A549 (cell line): ENCODE results near the gene ERICH6. TPM values are rescaled to one million over a fixed set of nuclear protein-coding genes. Genes with fewer than 3 reads are reported as not detected.
"Not testable (repeated sequence)": the region's sequence is repeated elsewhere in the genome, so short reads cannot be mapped to it uniquely, and the experiment has no call there.

Experiments
- ATAC-seq, 2 experiments: fragments of 200-7000 bp in 1 of 2; fragments of >200 bp in 1 of 2; cut with Nextera tagmentation in 1 of 2; cut with Tn5 transposase in 1 of 2; 3 replicates each; pipeline versions ENCODE4 v1.8.0 to v1.9.1; 2018 to 2020; ENCODE audit warnings: mild to moderate bottlenecking in 1 of 2, moderate library complexity in 1 of 2
- CTCF ChIA-PET: fragments of 300-600 bp; sonication (Branson Sonifier 250); formaldehyde crosslinking; extraction: SDS; loops from one replicate; lab custom pipeline; 2021; ENCODE audit warnings: antibody characterized with exemption, inconsistent platforms; lab: Yijun Ruan, JAX
- POLR2A ChIA-PET: fragments of 350-600 bp; formaldehyde crosslinking; extraction: SDS; loops from one replicate; lab custom pipeline; 2021; ENCODE audit warnings: antibody characterized with exemption, inconsistent platforms; lab: Yijun Ruan, JAX
- DNase-seq, 2 experiments: peaks; one replicate each; pipeline versions ENCODE4 v3.0.0 to v3.0.0-alpha.2; 2011 to 2016; ENCODE audit warnings: low read depth in 1 of 2, low spot score in 1 of 2
- FAIRE-seq: peaks from 2 replicates; lab custom pipeline; 2011; peaks lifted over from hg19 to GRCh38; lab: Jason Lieb, UNC
- H3K27ac ChIP-seq, 2 experiments: fragments of >200 bp; sonication (Bioruptor Twin); formaldehyde crosslinking; 3 replicates each; pipeline ENCODE4 v1.5.1; 2016 to 2017
- H3K4me1 ChIP-seq: fragments of >200 bp; sonication (Bioruptor Twin); formaldehyde crosslinking; 3 replicates; pipeline ENCODE4 v1.6.1; 2016
- H3K4me2 ChIP-seq: fragments of >200 bp; sonication (Bioruptor Twin); formaldehyde crosslinking; 3 replicates; pipeline ENCODE4 v1.6.1; 2016
- H3K4me3 ChIP-seq: fragments of >200 bp; sonication (Bioruptor Twin); formaldehyde crosslinking; 3 replicates; pipeline ENCODE4 v1.5.1; 2016
- H3K9me3 ChIP-seq: fragments of >200 bp; sonication (Bioruptor Twin); formaldehyde crosslinking; 3 replicates; pipeline ENCODE4 v1.6.1; 2016
- CEBPB ChIP-seq, 2 experiments: fragments of >200 bp in 1 of 2; sonication (Bioruptor Twin) in 1 of 2; formaldehyde crosslinking in 1 of 2; IDR thresholded peaks; 2 replicates each; pipeline ENCODE4 v1.6.1; 2012 to 2016
- CHD2 ChIP-seq: fragments of 150-350 bp; IDR thresholded peaks from 2 replicates; pipeline ENCODE4 v1.6.1; 2014; ENCODE audit warnings: low read length; ENCODE audit not compliant: partially characterized antibody
- EHMT2 ChIP-seq: fragments of 200-600 bp; sonication (generic); IDR thresholded peaks from 2 replicates; pipeline ENCODE4 v1.6.1; 2016; ENCODE audit warnings: antibody characterized with exemption, low read depth, mild to moderate bottlenecking, moderate library complexity
- EP300 ChIP-seq, 2 experiments: fragments of >200 bp; sonication (Bioruptor Twin); formaldehyde crosslinking; IDR thresholded peaks; 2 replicates in 1 of 2; 3 replicates in 1 of 2; pipeline ENCODE4 v1.6.1; 2016 to 2017
- GATA3 ChIP-seq: IDR thresholded peaks from 2 replicates; pipeline ENCODE4 v1.6.1; 2012; ENCODE audit warnings: borderline replicate concordance
- HDAC2 ChIP-seq: fragments of 200-600 bp; sonication (generic); IDR thresholded peaks from 2 replicates; pipeline ENCODE4 v1.6.1; 2016
- HES2 ChIP-seq: fragments of >200 bp; sonication (Bioruptor Twin); formaldehyde crosslinking; IDR thresholded peaks from 2 replicates; pipeline ENCODE4 v1.6.1; 2016
- HMGXB4 ChIP-seq: fragments of 250-450 bp; sonication (Bioruptor Pico); IDR thresholded peaks from 2 replicates; pipeline ENCODE4 v1.5.0; 2021; ENCODE audit warnings: mild to moderate bottlenecking, moderate library complexity, borderline replicate concordance
- HOXA7 ChIP-seq: fragments of 250-450 bp; sonication (Bioruptor Pico); IDR thresholded peaks from 2 replicates; pipeline ENCODE4 v1.5.0; 2020; ENCODE audit warnings: mild to moderate bottlenecking, moderate library complexity
- MAX ChIP-seq: IDR thresholded peaks from 2 replicates; pipeline ENCODE4 v1.6.1; 2012
- MYC ChIP-seq: IDR thresholded peaks from 2 replicates; pipeline ENCODE4 v1.6.1; 2012; ENCODE audit warnings: mild to moderate bottlenecking, inconsistent platforms, low read length, improper control_type of control experiment, borderline replicate concordance
- NR3C1 ChIP-seq: fragments of >200 bp; sonication (Bioruptor Twin); formaldehyde crosslinking; IDR thresholded peaks from 3 replicates; pipeline ENCODE4 v1.6.1; 2017
- RCOR1 ChIP-seq: fragments of 150-350 bp; IDR thresholded peaks from 2 replicates; pipeline ENCODE4 v1.6.1; 2014; ENCODE audit warnings: antibody characterized with exemption, low read length, low read depth
- REST ChIP-seq: fragments of 200-600 bp; sonication (generic); IDR thresholded peaks from 2 replicates; pipeline ENCODE4 v1.6.1; 2016; ENCODE audit warnings: antibody characterized with exemption, mild to moderate bottlenecking, moderate library complexity
- RNF2 ChIP-seq: fragments of 200-600 bp; sonication (generic); IDR thresholded peaks from 2 replicates; pipeline ENCODE4 v1.6.1; 2016; ENCODE audit warnings: low read depth, mild to moderate bottlenecking, antibody characterized with exemption, moderate library complexity, borderline replicate concordance
- TFCP2L1 ChIP-seq: fragments of 250-450 bp; sonication (Bioruptor Pico); IDR thresholded peaks from 2 replicates; pipeline ENCODE4 v1.5.0; 2021; ENCODE audit warnings: mild to moderate bottlenecking
- ZC3H11A ChIP-seq: fragments of 450-650 bp; IDR thresholded peaks from 2 replicates; pipeline ENCODE4 v1.6.1; 2014; ENCODE audit warnings: antibody characterized with exemption, mild to moderate bottlenecking
- ZFP36 ChIP-seq: fragments of 450-650 bp; IDR thresholded peaks from 2 replicates; pipeline ENCODE4 v1.6.1; 2014; ENCODE audit warnings: borderline replicate concordance; ENCODE audit not compliant: partially characterized antibody
- WGBS: methylation state at CpG from one replicate; pipeline ENCODE4 v1.1.6; 2017; ENCODE audit errors: missing lambda C conversion rate; 5-methylcytosine and 5-hydroxymethylcytosine counted together
- polyA plus RNA-seq, 4 experiments: library from polyadenylated mRNA; depleted of rRNA in 3 of 4; stranded (reverse); fragments of >200 nt; fragmentation: RNase III in 1 of 4; extraction: RNeasy Plus Mini Kit Qiagen cat#74134 plus additional on column Dnase treatment in 1 of 4; gene quantifications; 2 replicates in 3 of 4; 3 replicates in 1 of 4; pipeline ENCODE4 v1.2.3, GENCODE V29; 2011 to 2017

ERICH6 gene
- polyA plus RNA-seq, 2 of the 4 experiments (the other 2 are of a cell fraction): 0.06 TPM; not detected in 1

- DNase-seq (no peak), FAIRE-seq (no peak), ATAC-seq (no peak)
- no peak for TF ChIP-seq MYC
- TF ChIP-seq GATA3: no peak
- no peak for TF ChIP-seq RCOR1
- TF ChIP-seq TFCP2L1 (CRISPR knock-in tag): no peak
- no peak for TF ChIP-seq REST
- TF ChIP-seq HOXA7: no peak
- TF ChIP-seq MAX: no peak
- TF ChIP-seq ZC3H11A: no peak
- TF ChIP-seq CEBPB (IDR thresholded peaks at IDR 0.05): no peak
- no peak for TF ChIP-seq CHD2
- no peak for TF ChIP-seq HES2
- no peak for TF ChIP-seq EHMT2
- TF ChIP-seq HMGXB4 (CRISPR knock-in tag): no peak
- TF ChIP-seq ZFP36: no peak
- no peak for TF ChIP-seq RNF2
- TF ChIP-seq EP300 (IDR thresholded peaks at IDR 0.05): no peak
- no peak for TF ChIP-seq HDAC2
- no peak for TF ChIP-seq NR3C1
- ChIA-PET CTCF (no interaction called here), POLR2A (interaction anchor here (0.6 kb wide), 1 partner anchor 655 kb away, joined by 3 read pairs; no protein-coding TSS in a partner anchor)
- 93% methylated on average over 1 of the region's 1 CpG for WGBS
- peaks cover 10% of the 10 kb centered on the region; the same call in 2 of the 3 replicates for H3K4me1 ChIP-seq
- no peak overlapping the region for H3K4me3 ChIP-seq
- H3K4me2 ChIP-seq: peak overlapping the region; percentile 11; the same call in 2 of the 3 replicates
- H3K27ac ChIP-seq: no peak overlapping the region
- no peaks in the 10 kb centered on the region for H3K9me3 ChIP-seq
Measured at GRCh38 chr3:150623945-150624344, 79.8 kb downstream of the ERICH6 start.

GRCh38 chr3:150622955-150623354, 80.8 kb downstream of the ERICH6 start:
- H3K9me3 ChIP-seq, H3K27ac ChIP-seq, H3K4me2 ChIP-seq, DNase-seq, ATAC-seq, CTCF ChIA-PET, POLR2A ChIA-PET, H3K4me3 ChIP-seq: not testable (repeated sequence)
- H3K4me1 ChIP-seq: peaks cover 10% of the 10 kb centered on the region; the same call in 2 of the 3 replicates
- FAIRE-seq: peak; percentile 83
